Astrocyte (in vitro differentiated cells and primary cell): ENCODE results near the gene TMEM154. TPM values are rescaled to one million over a fixed set of nuclear protein-coding genes. Genes with fewer than 3 reads are reported as not detected.

Source experiments
- DNase-seq: peaks from one replicate; pipeline ENCODE4 v3.0.0-alpha.2; 2010; ENCODE audit warnings: low read depth
- FAIRE-seq: peaks from 2 replicates; lab custom pipeline; 2011; peaks lifted over from hg19 to GRCh38; lab: Jason Lieb, UNC
- H2AFZ ChIP-seq: 2 replicates; pipeline ENCODE4 v1.6.0; 2012; ENCODE audit warnings: low read depth, low read length, inconsistent platforms
- H3K27ac ChIP-seq: 2 replicates; pipeline ENCODE4 v1.5.1; 2011; ENCODE audit warnings: low read depth, low read length, inconsistent platforms
- H3K27me3 ChIP-seq: 2 replicates; pipeline ENCODE4 v1.6.0; 2011; ENCODE audit warnings: low read length, inconsistent platforms; ENCODE audit not compliant: insufficient read depth
- H3K36me3 ChIP-seq: 2 replicates; pipeline ENCODE4 v1.5.1; 2011; ENCODE audit warnings: low read length, inconsistent platforms; ENCODE audit not compliant: insufficient read depth
- H3K4me1 ChIP-seq: 2 replicates; pipeline ENCODE4 v1.5.1; 2011; ENCODE audit warnings: low read length, inconsistent platforms; ENCODE audit not compliant: insufficient read depth
- H3K4me2 ChIP-seq: 2 replicates; pipeline ENCODE4 v1.6.0; 2012; ENCODE audit warnings: low read length, inconsistent platforms
- H3K4me3 ChIP-seq: 2 replicates; pipeline ENCODE4 v1.5.1; 2011; ENCODE audit warnings: low read depth, mild to moderate bottlenecking, low read length, inconsistent platforms; ENCODE audit not compliant: insufficient read depth
- H3K79me2 ChIP-seq: 2 replicates; pipeline ENCODE4 v1.6.0; 2012; ENCODE audit warnings: mild to moderate bottlenecking, low read length, inconsistent platforms; ENCODE audit not compliant: insufficient read depth
- H3K9ac ChIP-seq: 2 replicates; pipeline ENCODE4 v1.6.0; 2012; ENCODE audit warnings: mild to moderate bottlenecking, low read length, inconsistent platforms
- H3K9me3 ChIP-seq: 2 replicates; pipeline ENCODE4 v1.5.1; 2012; ENCODE audit warnings: low read depth, mild to moderate bottlenecking, low read length, inconsistent platforms; ENCODE audit not compliant: insufficient read depth
- H4K20me1 ChIP-seq: 2 replicates; pipeline ENCODE4 v1.6.0; 2012; ENCODE audit warnings: low read length, inconsistent platforms; ENCODE audit not compliant: insufficient read depth
- H3K27ac Mint-ChIP-seq: one replicate; pipeline ENCODE4 v1.8.0; 2021; ENCODE audit warnings: mild to moderate bottlenecking, mixed read lengths; ENCODE audit not compliant: unreplicated experiment
- H3K27me3 Mint-ChIP-seq: one replicate; pipeline ENCODE4 v1.8.0; 2021; ENCODE audit warnings: low read depth, mixed read lengths; ENCODE audit not compliant: unreplicated experiment
- H3K36me3 Mint-ChIP-seq: one replicate; pipeline ENCODE4 v1.8.0; 2021; ENCODE audit warnings: low read depth, mixed read lengths; ENCODE audit not compliant: unreplicated experiment
- H3K4me1 Mint-ChIP-seq: one replicate; pipeline ENCODE4 v1.8.0; 2021; ENCODE audit warnings: low read depth, mixed read lengths; ENCODE audit not compliant: unreplicated experiment
- H3K4me3 Mint-ChIP-seq: one replicate; pipeline ENCODE4 v1.8.0; 2021; ENCODE audit warnings: mild to moderate bottlenecking, moderate library complexity, mixed read lengths; ENCODE audit not compliant: unreplicated experiment
- H3K9me3 Mint-ChIP-seq: one replicate; pipeline ENCODE4 v1.8.0; 2021; ENCODE audit warnings: mild to moderate bottlenecking, mixed read lengths; ENCODE audit not compliant: unreplicated experiment
- CTCF ChIP-seq: IDR thresholded peaks from 2 replicates; pipeline ENCODE4 v1.5.1; 2011; ENCODE audit warnings: low read depth, mild to moderate bottlenecking, inconsistent platforms, low read length, moderate library complexity; ENCODE audit not compliant: insufficient read depth
- EZH2 ChIP-seq: IDR thresholded peaks from 2 replicates; pipeline ENCODE4 v1.6.1; 2012; ENCODE audit warnings: mild to moderate bottlenecking, low read length, inconsistent platforms; ENCODE audit not compliant: insufficient read depth
- total RNA-seq: library from RNA; stranded (reverse); gene quantifications from 2 replicates; pipeline ENCODE4 v1.2.1, GENCODE V29; 2021

TMEM154 gene
- total RNA-seq, 1 donor from 2014 or later = 13.2 TPM

- Mint-ChIP-seq H3K36me3 (peaks cover 1% of the 10 kb centered on the region), H3K4me1 (peaks cover 8% of the 10 kb centered on the region), H3K27me3 (no peaks in the 10 kb centered on the region), H3K4me3 (no peak overlapping the region), H3K9me3 (no peaks in the 10 kb centered on the region), H3K27ac (no peak overlapping the region)
- Histone ChIP-seq H3K4me2 (no peak overlapping the region), H3K4me1 (no peaks in the 10 kb centered on the region), H3K79me2 (no peaks in the 10 kb centered on the region), H3K9ac (no peak overlapping the region), H3K27ac (no peak overlapping the region), H3K9me3 (no peaks in the 10 kb centered on the region), H3K27me3 (no peaks in the 10 kb centered on the region), H3K4me3 (no peak overlapping the region), H3K36me3 (no peaks in the 10 kb centered on the region), H4K20me1 (no peaks in the 10 kb centered on the region), H2AFZ (no peak overlapping the region)
- FAIRE-seq (no peak), DNase-seq (no peak)
- TF ChIP-seq CTCF (no peak), EZH2 (no peak)
Observed at GRCh38 chr4:152633118-152633517, 46.7 kb downstream of the TMEM154 start.

- no peak overlapping the region for H2AFZ ChIP-seq
- no peak overlapping the region for H3K9ac ChIP-seq
- H3K4me3 Mint-ChIP-seq = no peak overlapping the region
- TF ChIP-seq EZH2 (no peak), CTCF (no peak)
- no peaks in the 10 kb centered on the region for H3K79me2 ChIP-seq
- DNase-seq (no peak), FAIRE-seq (no peak)
- H3K4me1 Mint-ChIP-seq = peaks cover 8% of the 10 kb centered on the region
- no peaks in the 10 kb centered on the region for H3K27me3 Mint-ChIP-seq
- H4K20me1 ChIP-seq = no peaks in the 10 kb centered on the region
- H3K27ac ChIP-seq = no peak overlapping the region
- H3K27ac Mint-ChIP-seq = no peak overlapping the region
- no peaks in the 10 kb centered on the region for H3K36me3 ChIP-seq
- H3K4me2 ChIP-seq = no peak overlapping the region
- no peaks in the 10 kb centered on the region for H3K9me3 Mint-ChIP-seq
- H3K27me3 ChIP-seq = no peaks in the 10 kb centered on the region
- H3K4me3 ChIP-seq = no peak overlapping the region
- peaks cover 4% of the 10 kb centered on the region for H3K36me3 Mint-ChIP-seq
- no peaks in the 10 kb centered on the region for H3K4me1 ChIP-seq
- H3K9me3 ChIP-seq = no peaks in the 10 kb centered on the region
Observed at GRCh38 chr4:152630324-152630723, 49.5 kb downstream of the TMEM154 start.

- Mint-ChIP-seq H3K4me1 (peaks cover 8% of the 10 kb centered on the region), H3K9me3 (no peaks in the 10 kb centered on the region), H3K27ac (no peak overlapping the region), H3K36me3 (peaks cover 4% of the 10 kb centered on the region), H3K4me3 (no peak overlapping the region), H3K27me3 (no peaks in the 10 kb centered on the region)
- FAIRE-seq (no peak), DNase-seq (no peak)
- no peak overlapping the region for H3K27ac ChIP-seq
- H3K9ac ChIP-seq = no peak overlapping the region
- no peaks in the 10 kb centered on the region for H3K79me2 ChIP-seq
- no peak overlapping the region for H3K4me3 ChIP-seq
- TF ChIP-seq CTCF (no peak), EZH2 (no peak)
- H3K27me3 ChIP-seq = no peaks in the 10 kb centered on the region
- no peaks in the 10 kb centered on the region for H4K20me1 ChIP-seq
- no peaks in the 10 kb centered on the region for H3K4me1 ChIP-seq
- no peaks in the 10 kb centered on the region for H3K36me3 ChIP-seq
- no peak overlapping the region for H3K4me2 ChIP-seq
- no peak overlapping the region for H2AFZ ChIP-seq
- no peaks in the 10 kb centered on the region for H3K9me3 ChIP-seq
Observed at GRCh38 chr4:152629908-152630307, 49.9 kb downstream of the TMEM154 start.
